Renal cortex interstitium (tissue), 11 donors: ENCODE results near the gene PPP1R3A. TPM values are rescaled to one million over a fixed set of nuclear protein-coding genes. Genes with fewer than 3 reads are reported as not detected.

Experiments
- DNase-seq, 11 donors: peaks; one replicate each; pipeline ENCODE4 v3.0.0-alpha.2; 2013; ENCODE audit warnings: low read depth in 9 of 11, low spot score in 4 of 11; ENCODE audit errors: extremely low read depth in 1 of 11
- polyA plus RNA-seq, 3 donors: library from polyadenylated mRNA; unstranded; fragments of 120-200 nt; gene quantifications; one replicate each; pipeline ENCODE4 v1.2.1, GENCODE V29; 2013; ENCODE audit not compliant: insufficient read length in 3 of 3

PPP1R3A gene
- polyA plus RNA-seq, 3 donors, result 0.04 TPM; not detected in 2

DNA sequence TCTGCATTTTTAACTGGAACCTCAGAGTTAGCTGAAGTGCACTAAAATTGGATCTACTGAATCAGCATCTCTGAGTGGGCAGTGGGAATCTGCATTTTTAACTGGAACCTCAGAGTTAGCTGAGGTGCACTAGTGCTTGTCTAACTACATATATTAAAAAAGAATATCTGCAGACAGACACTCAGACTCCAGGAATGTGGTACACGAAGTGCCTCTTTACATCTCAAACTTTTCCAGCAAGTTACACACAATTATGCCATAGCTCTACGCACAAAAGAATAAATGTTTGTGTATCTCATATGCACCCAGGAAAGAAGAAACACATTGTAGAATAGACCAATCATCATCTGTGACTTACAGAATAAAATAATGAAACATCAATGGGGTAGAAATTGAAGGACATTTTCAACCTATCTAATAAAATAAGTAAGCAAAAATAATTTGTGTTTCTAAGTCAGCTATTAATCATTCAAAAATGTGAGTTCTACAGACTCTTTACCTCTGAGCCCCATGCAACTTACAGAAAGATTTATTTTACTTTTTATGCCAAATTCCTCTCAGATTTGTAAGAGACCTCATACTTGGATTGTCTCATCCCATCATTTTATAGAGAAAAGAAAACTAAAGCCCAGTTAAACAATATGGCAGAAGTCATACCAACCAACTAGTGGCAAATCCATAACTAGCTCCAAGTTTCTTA is 28.3 kb downstream of the PPP1R3A start:
- DNase-seq, result no peak

DNA sequence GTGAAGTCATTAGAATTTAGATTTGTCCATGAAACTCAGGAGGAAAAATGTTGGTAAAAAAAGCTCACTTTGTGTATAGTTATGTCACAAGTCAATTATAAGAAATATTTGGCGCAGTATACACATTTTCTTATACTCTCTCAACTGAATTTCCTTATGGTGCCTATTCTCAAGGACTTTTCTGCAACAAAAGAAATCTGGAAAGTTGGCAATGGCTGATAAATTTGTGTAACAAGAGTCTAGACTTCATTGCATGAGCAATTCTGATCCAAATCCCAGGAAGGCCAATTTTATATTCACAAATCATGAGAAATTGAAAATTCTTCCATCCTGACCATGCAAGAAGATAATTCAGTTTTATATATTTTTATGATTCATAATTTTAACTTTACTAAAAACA is 35.7 kb downstream of the PPP1R3A start:
- DNase-seq, result no peak

DNA sequence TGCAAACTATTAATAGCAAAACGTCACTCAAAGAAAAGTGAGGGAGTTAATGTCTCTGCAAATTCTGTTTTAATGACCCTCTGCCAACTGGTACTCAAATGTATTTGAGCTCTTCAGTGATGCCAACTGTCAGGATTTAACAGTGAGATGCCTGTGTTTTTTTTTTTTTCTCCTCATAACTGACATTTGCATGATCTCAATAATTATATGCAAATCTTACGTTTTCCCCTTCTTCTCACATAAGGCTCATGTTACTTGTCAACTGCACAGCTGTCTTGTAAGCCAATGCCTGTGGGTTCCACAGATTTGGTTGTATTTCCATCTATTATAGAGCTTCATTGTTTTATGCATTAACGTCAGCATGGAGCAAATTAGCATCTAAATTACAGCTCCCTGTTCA is 38.2 kb downstream of the PPP1R3A start:
- no peak for DNase-seq

DNA sequence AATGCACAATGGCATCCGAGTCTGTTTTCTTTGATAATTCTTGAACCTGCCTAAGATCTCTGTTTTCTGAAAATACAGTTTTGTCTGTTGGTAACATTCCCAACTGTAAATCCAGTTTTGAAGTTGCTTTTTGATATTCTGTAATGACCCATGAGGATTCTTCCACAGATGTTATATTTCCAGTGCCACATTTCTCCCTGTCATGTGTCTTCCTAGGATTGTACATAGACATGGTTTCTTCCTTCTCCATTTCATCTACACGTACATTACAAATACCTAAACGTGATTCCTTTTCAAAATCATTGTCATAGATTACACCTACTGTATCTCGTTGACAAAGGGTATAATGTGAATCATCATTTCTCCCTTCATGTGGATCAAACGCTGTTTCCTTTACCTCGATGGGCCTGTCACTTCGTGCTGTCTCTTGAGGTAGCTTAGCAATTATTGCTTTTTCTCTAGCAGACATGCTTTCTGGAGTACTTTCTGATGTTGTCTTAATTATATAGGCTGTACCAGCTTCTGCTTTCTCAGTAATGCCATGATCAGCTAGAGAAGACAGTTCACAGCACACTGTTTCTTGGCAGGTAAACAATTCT is 40.3 kb downstream of the PPP1R3A start:
- DNase-seq, result no peak

DNA sequence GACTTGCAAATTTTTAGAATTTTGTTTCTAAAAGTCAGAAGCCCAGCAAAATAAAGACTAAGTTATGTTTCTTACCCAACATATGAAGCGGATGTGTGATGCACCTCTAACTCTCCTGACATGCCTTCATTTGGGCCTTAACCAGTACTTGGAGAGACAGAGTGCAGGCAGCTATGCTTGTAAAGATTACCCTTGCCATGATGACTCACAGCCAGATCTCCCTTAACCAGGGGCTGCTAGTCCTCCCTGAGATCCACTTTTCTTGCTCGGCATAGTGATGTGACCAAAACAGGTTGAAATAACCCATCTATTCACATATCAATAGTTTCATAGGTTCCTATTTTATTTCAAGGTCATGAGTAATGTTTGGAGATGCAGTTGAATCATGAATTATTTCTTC is 43.6 kb downstream of the PPP1R3A start:
- no peak for DNase-seq

DNA sequence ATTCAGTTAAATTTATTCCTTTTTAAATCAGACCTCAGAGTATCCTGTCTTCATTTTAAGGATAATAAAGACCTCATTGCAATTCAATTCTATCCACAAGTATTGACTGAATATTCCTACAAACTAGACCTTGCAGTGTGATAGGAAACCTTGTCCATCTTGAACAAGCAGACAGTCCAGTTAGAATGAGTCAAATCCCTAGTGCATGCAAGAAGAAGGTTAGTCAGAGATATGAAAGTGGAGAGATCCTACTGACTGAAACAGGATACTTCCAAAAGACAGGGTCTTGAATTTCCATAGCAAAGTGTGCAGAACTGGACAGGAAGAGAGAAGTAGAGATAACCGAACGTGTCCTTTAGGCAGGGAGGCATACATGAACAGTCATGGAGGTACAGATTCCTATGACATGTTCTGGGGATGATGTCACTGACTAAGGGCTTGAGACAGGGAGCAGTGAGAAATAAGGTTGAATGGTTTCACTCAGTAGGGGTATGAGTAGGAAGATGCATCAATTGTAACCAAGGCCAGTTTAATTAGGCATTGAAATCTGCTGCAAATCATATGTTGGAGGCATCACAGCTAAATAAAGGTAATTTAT is 45.2 kb downstream of the PPP1R3A start:
- no peak for DNase-seq

DNA sequence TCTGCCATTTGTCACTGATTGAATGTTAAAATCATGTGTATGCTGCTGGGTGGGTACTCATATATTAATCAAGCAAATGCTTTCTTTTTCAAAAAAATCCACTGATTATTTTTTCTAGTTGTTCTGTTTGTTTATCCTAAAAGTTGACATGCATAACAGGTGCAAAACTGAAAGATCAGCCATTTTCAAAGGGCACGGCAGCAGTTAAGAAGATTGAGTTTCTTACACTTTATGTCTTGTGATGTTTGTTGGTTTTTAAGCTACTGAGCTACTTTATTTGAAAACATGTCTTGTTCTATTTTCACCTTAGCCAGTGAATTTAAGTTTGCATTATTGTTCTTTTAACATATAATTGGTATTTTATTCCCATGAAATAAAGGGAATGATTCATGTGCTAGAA is 45.8 kb downstream of the PPP1R3A start:
- no peak for DNase-seq

DNA sequence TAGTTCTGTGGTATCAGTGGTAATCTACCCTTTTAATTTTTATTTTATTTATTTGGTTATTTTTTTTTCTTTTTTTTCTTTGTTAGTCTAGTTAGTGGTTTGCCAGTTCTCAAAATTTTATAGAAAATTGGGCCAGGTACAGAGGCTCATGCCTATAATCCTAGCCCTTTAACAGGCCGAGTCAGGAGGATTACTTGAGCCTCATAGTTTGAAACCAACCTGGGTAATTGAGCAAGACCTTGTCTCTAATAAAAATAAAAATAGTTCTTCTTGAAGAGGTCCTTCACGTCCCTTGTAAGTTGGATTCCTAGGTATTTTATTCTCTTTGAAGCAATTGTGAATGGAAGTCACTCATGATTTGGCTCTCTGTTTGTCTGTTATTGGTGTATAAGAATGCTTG is 51.5 kb downstream of the PPP1R3A start:
- DNase-seq, result no peak

DNA sequence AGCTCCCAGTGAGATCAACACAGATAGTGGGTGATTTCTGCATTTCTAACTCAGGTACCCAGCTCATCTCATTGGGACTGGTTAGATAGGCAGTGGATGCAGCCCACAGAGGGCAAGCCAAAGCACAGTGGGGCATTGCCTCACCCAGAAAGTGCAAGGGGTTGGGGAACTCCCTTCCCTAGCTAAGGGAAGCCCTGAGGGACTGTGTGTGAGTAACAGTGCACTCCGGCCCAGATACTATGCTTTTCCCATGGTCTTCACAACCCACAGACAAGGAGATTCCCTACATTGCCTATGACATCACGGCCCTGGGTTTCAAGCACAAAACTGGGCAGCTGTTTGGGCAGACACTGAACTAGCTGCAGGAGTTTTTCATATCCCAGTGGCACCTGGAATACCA is 62.8 kb downstream of the PPP1R3A start:
- DNase-seq, result no peak

DNA sequence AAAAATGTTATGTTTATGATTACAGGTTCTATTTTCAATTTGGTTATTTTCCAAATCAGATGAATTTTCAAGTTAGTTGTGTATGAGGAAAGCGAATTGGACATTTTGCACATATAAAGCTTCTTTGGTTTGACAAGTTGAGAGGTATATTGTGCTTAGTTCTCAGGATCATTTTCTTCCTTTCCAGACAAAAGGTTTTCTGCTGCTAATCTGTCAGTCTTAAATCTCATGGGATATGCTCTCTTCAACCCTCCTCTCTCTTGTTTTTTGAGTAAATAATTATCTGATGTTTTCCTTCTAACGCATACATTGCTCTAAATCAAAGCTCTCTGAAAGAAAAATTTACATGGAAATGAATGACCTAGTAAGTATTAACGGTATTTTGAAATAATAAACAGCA is 77.9 kb downstream of the PPP1R3A start:
- DNase-seq, result no peak

DNA sequence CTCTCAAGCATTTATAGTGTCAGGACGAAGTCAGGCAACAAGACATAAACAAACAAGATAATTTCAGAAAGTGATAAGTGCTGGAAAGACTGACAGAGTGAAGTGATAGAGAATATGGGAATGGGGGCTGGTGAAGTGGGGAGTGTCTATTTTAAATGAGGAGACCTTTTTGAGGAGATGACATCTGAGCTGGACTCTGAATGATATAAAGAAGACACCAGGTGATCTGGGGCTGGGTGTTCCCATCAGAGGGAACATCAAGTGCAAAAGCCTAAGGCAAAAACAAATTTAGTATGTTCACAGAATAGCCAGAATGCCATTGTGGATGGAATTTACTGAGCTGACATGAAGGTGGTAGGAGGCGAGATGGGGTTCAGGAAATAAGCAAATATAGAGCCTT is 83.4 kb downstream of the PPP1R3A start:
- no peak for DNase-seq

DNA sequence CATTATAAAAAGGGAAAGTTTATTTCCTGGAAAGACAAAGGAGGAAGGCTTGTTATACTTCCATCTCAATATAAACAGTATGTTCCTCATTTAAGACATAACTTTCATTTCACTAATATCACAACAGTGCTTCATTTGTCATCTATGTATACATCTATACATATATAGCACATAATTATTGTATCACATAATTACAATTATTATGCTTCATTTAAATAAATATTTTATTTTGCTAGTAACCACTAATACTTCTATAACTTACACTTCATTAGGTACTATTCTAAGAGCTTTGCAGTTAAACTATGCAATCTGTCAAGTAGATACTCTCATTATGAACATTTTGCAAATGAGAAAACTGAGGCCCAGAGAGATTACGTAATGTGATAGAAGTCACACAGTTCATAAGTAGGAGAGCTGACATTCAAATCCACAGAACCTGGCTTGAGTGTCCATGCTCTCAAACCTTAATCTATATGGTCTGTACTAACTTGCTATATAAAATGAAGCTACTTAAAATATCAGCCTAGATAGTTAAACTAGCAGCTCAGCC is 86.5 kb downstream of the PPP1R3A start:
- DNase-seq, result no peak

DNA sequence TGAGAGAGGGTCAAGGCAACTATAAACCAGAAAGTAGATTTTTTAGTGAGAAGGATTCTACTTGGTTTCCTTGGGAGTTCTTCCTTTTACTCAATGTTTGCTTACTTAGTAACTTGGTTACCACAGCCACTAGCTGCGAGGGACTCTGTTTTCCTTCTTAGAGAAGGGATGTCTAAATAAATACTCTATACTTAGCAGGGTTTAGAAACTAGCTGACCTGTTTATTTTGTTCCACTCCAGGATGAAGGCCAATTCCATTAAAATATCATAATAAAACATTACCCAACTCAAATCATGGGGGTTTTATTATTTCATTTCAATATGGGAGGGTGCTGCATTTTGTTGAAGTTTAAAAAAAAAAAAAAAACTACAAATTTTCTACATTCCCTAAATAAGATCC is 87.3 kb downstream of the PPP1R3A start:
- peak in 1 of 11 donors; percentile 4 for DNase-seq

DNA sequence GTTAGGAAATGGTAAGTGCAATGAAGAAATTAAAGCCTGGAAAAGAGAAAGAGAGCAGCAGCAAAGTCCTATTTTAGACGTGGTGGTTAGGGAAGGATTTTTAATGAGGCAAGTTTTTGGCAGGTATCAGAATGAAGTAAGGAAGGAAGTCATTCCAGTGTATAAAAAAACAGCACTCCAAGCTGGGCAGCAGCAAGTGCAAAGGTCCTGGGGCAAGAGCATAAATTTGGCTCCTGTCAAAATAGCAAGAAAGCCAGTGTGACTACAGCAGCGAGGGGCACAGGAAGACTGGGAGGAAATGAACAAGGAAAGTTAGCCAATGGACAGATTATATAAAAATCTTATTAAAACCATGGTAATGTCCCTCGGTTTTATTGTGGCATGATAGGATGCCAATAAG is 90.2 kb downstream of the PPP1R3A start:
- DNase-seq, result no peak
